GM12878 (cell line): ENCODE data around the gene CACNA2D1. TPM values are rescaled to one million over a fixed set of nuclear protein-coding genes. Genes with fewer than 3 reads are reported as not detected.

Source experiments
- ATAC-seq: fragments of 200-7000 bp; cut with Tn5 transposase; 3 replicates; pipeline ENCODE4 v1.9.1; 2020; ENCODE audit warnings: mild to moderate bottlenecking, moderate library complexity
- BruUV-seq: library from RNA; stranded (reverse); fragments of 400-500 nt; replicated peaks from 2 replicates; lab custom pipeline; 2021; lab: Mats Ljungman, UMichigan
- CTCF ChIA-PET: fragments of 300-600 bp; sonication (Branson Sonifier 250); formaldehyde crosslinking; extraction: SDS; loops from one replicate; lab custom pipeline; 2021; ENCODE audit warnings: inconsistent platforms; lab: Yijun Ruan, JAX
- POLR2A ChIA-PET: fragments of 350-600 bp; formaldehyde crosslinking; extraction: SDS; loops from one replicate; lab custom pipeline; 2021; ENCODE audit warnings: inconsistent platforms; lab: Charles Lee
- RAD21 ChIA-PET: fragments of 300-600 bp; sonication (Branson Sonifier 250); formaldehyde crosslinking; loops from one replicate; lab custom pipeline; 2023; ENCODE audit warnings: antibody characterized with exemption; ENCODE audit not compliant: unreplicated experiment; lab: Charles Lee
- SMC1A ChIA-PET: fragments of 300-600 bp; sonication (Branson Sonifier 250); formaldehyde crosslinking; loops from one replicate; lab custom pipeline; 2023; ENCODE audit not compliant: unreplicated experiment, uncharacterized antibody; lab: Charles Lee
- DNase-seq: peaks from one replicate; pipeline ENCODE4 v3.0.0-alpha.2; 2011; ENCODE audit warnings: low read depth, low spot score
- FAIRE-seq: peaks from 3 replicates; lab custom pipeline; 2011; peaks lifted over from hg19 to GRCh38; lab: Jason Lieb, UNC
- H2AFZ ChIP-seq: 2 replicates; pipeline ENCODE4 v1.6.0; 2011; ENCODE audit warnings: low read depth, low read length, control low read depth; ENCODE audit not compliant: control insufficient read depth
- H3K27ac ChIP-seq: 2 replicates; pipeline ENCODE4 v1.5.1; 2011; ENCODE audit warnings: control low read depth; ENCODE audit not compliant: control insufficient read depth, insufficient read depth
- H3K27me3 ChIP-seq, 2 experiments: replicated peaks in 1 of 2; 2 replicates each; pipeline versions ENCODE4 v1.6.0 to v1.6.1; 2011; ENCODE audit warnings: low read length in 1 of 2; ENCODE audit not compliant: control insufficient read depth in 2 of 2, insufficient read depth in 2 of 2
- H3K36me3 ChIP-seq, 2 experiments: 2 replicates each; pipeline ENCODE4 v1.5.1; 2011; ENCODE audit warnings: low read length in 1 of 2; ENCODE audit not compliant: control insufficient read depth in 2 of 2, insufficient read depth in 2 of 2
- H3K4me1 ChIP-seq: 2 replicates; pipeline ENCODE4 v1.6.1; 2011; ENCODE audit warnings: mild to moderate bottlenecking, low read length, moderate library complexity, mixed read lengths; ENCODE audit not compliant: control insufficient read depth, insufficient read depth
- H3K4me2 ChIP-seq: 2 replicates; pipeline ENCODE4 v1.6.0; 2011; ENCODE audit warnings: control low read depth; ENCODE audit not compliant: control insufficient read depth, insufficient read depth
- H3K4me3 ChIP-seq: fragments of 200-600 bp; sonication (generic); 2 replicates; pipeline ENCODE4 v1.5.1; 2016
- H3K79me2 ChIP-seq: 2 replicates; pipeline ENCODE4 v1.6.0; 2011; ENCODE audit warnings: low read length; ENCODE audit not compliant: control insufficient read depth, insufficient read depth
- H3K9ac ChIP-seq: 2 replicates; pipeline ENCODE4 v1.8.0; 2011; ENCODE audit warnings: low read length, control low read depth, mixed read lengths; ENCODE audit not compliant: control insufficient read depth, insufficient read depth
- H3K9me3 ChIP-seq: replicated peaks from 3 replicates; pipeline ENCODE4 v1.5.1; 2011; ENCODE audit warnings: mild to moderate bottlenecking, low read length; ENCODE audit not compliant: control insufficient read depth, insufficient read depth
- H4K20me1 ChIP-seq: 2 replicates; pipeline ENCODE4 v1.6.0; 2011; ENCODE audit not compliant: control insufficient read depth, insufficient read depth
- CBFB ChIP-seq: IDR thresholded peaks from 2 replicates; pipeline ENCODE4 v1.6.1; 2016; ENCODE audit warnings: antibody characterized with exemption, low read depth
- DPF2 ChIP-seq: fragments of 450-650 bp; IDR thresholded peaks from 2 replicates; pipeline ENCODE4 v1.6.1; 2017; ENCODE audit warnings: mild to moderate bottlenecking
- ESRRA ChIP-seq: IDR thresholded peaks from 2 replicates; pipeline ENCODE4 v1.6.1; 2012; ENCODE audit warnings: mild to moderate bottlenecking, low read length, improper control_type of control experiment
- FOXM1 ChIP-seq: IDR thresholded peaks from 2 replicates; pipeline ENCODE4 v1.6.1; 2012; ENCODE audit warnings: low read depth, mild to moderate bottlenecking, inconsistent platforms, low read length, moderate library complexity
- IKZF1 ChIP-seq: fragments of 450-650 bp; conservative IDR thresholded peaks from 2 replicates; pipeline ENCODE4 v1.6.1; 2017; ENCODE audit warnings: antibody characterized with exemption, mild to moderate bottlenecking
- JUNB ChIP-seq: IDR thresholded peaks from 2 replicates; pipeline ENCODE4 v1.6.1; 2016; ENCODE audit warnings: antibody characterized with exemption, mild to moderate bottlenecking
- KLF5 ChIP-seq: fragments of 450-650 bp; IDR thresholded peaks from 2 replicates; pipeline ENCODE4 v1.6.1; 2014; ENCODE audit warnings: mild to moderate bottlenecking; ENCODE audit not compliant: partially characterized antibody
- MTA2 ChIP-seq: fragments of 450-650 bp; IDR thresholded peaks from 2 replicates; pipeline ENCODE4 v1.6.1; 2016; ENCODE audit warnings: low read depth, mild to moderate bottlenecking, moderate library complexity
- MTA3 ChIP-seq: IDR thresholded peaks from 2 replicates; pipeline ENCODE4 v1.6.1; 2012; ENCODE audit warnings: low read length, inconsistent platforms, borderline replicate concordance
- POLR2A ChIP-seq: IDR thresholded peaks from 2 replicates; pipeline ENCODE4 v1.6.1; 2011; ENCODE audit warnings: low read depth, mild to moderate bottlenecking, low read length
- RAD21 ChIP-seq: IDR thresholded peaks from 2 replicates; pipeline ENCODE4 v1.6.1; 2011; ENCODE audit warnings: mild to moderate bottlenecking, low read depth, low read length, moderate library complexity; ENCODE audit not compliant: insufficient read depth
- RAD51 ChIP-seq: fragments of 450-650 bp; IDR thresholded peaks from 2 replicates; pipeline ENCODE4 v1.6.1; 2016; ENCODE audit warnings: moderate library complexity, mild to moderate bottlenecking, inconsistent platforms
- SRF ChIP-seq, 2 experiments: IDR thresholded peaks; 2 replicates each; pipeline ENCODE4 v1.6.1; 2011; ENCODE audit warnings: low read depth in 2 of 2, low read length in 2 of 2, mild to moderate bottlenecking in 1 of 2, moderate library complexity in 1 of 2
- TARDBP ChIP-seq: IDR thresholded peaks from 2 replicates; pipeline ENCODE4 v1.6.1; 2016; ENCODE audit warnings: borderline replicate concordance
- ZSCAN29 ChIP-seq: fragments of 450-650 bp; IDR thresholded peaks from 2 replicates; pipeline ENCODE4 v1.6.1; 2017; ENCODE audit warnings: mild to moderate bottlenecking, moderate library complexity
- WGBS: methylation state at CpG from one replicate; pipeline ENCODE4 v1.1.6; 2016; ENCODE audit warnings: low lambda C conversion rate; ENCODE audit not compliant: insufficient replicate concordance, insufficient coverage; ENCODE audit errors: missing lambda C conversion rate; 5-methylcytosine and 5-hydroxymethylcytosine counted together
- in situ Hi-C: fragments of 300-500 bp; cut with MboI; formaldehyde crosslinking; loops from 9 replicates; pipeline ENCODE4 v1.14.3; 2018; ENCODE audit warnings: mixed read lengths
- intact Hi-C: fragments of 100-400 bp; cut with micrococcal nuclease; formaldehyde crosslinking; loops from one replicate; pipeline ENCODE4 v1.14.2; 2022; ENCODE audit not compliant: unreplicated experiment
- polyA plus RNA-seq, 11 experiments: library from polyadenylated mRNA; depleted of rRNA in 4 of 11; unstranded in 6 of 11; stranded (reverse) in 5 of 11; fragments of >200 nt; fragmentation: Nextera tagmentation in 4 of 11; fragmentation: Illumina TruSeq in 1 of 11; extraction: Ambion mirVana in 4 of 11; extraction: Trizol in 1 of 11; gene quantifications; 1 replicate in 1 of 11; 2 replicates in 10 of 11; pipeline versions ENCODE4 v1.2.1 to v1.2.3, GENCODE V29; 2011 to 2016; ENCODE audit warnings: inconsistent platforms in 2 of 11, missing spikeins in 2 of 11, low read depth in 1 of 11
- total RNA-seq, 4 experiments: library from RNA; depleted of rRNA in 3 of 4; stranded (reverse); fragments of >200 nt in 3 of 4; fragmentation: Illumina TruSeq in 1 of 4; extraction: Trizol in 1 of 4; gene quantifications; 2 replicates each; pipeline versions ENCODE4 v1.2.1 to v1.2.3, GENCODE V29; 2013 to 2021
- TF ChIP-seq, protein P1 (sequence below): fragments of 450-650 bp; IDR thresholded peaks from 2 replicates; pipeline ENCODE4 v1.6.1; 2017; ENCODE audit warnings: borderline replicate concordance
- TF ChIP-seq, protein P2 (sequence below): fragments of 450-650 bp; conservative IDR thresholded peaks from 2 replicates; pipeline ENCODE4 v1.6.1; 2017; ENCODE audit warnings: mild to moderate bottlenecking, moderate library complexity
- TF ChIP-seq, protein P3 (sequence below): fragments of 450-650 bp; IDR thresholded peaks from 2 replicates; pipeline ENCODE4 v1.6.1; 2016; ENCODE audit warnings: mild to moderate bottlenecking
- TF ChIP-seq, protein P4 (sequence below): fragments of 450-650 bp; IDR thresholded peaks from 2 replicates; pipeline ENCODE4 v1.6.1; 2017; ENCODE audit warnings: low read depth, mild to moderate bottlenecking, moderate library complexity

Gene CACNA2D1
- total and polyA plus RNA-seq, 10 of the 15 experiments (the other 5 are each of a cell fraction or from before 2014, with no cell fraction given) = 0.14 to 14.8 (median 0.97) TPM

DNA sequence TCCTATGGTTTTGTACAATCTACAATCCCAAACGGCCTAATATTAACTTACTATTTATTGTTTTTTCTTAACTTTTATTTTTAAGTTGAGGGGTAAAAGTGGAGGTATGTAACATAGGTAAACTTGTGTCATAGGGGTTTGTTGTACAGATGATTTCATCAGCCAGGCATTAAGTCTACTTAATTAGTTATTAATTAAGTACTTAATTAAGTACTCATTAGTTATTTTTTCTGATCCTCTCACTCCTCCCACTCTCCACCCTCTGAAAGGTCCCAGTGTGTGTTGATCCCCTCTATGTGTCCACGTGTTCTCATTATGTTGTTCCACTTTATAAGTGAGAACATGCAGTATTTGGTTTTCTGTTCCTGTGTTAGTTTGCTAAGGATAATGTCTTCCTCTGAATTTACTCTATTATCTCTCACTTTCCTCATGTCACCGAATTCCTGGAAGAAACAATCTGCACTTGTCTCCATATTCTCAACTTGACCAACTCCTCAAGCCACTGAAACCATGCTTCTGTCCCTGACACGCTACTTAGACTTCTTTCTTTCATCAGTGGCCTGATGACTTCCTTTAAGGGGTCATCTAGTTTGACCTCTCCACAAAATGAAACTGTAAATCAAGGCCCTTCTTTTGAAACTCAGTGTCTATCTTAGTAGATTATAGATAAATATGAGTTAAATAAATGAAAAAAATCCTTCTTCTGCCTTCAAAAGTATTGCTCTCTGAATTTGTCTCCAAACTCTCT lies 9.1 kb downstream of the CACNA2D1 start:
- ChIA-PET POLR2A (interaction anchor here (0.9 to 1.1 kb wide), 3 partner anchors 39 to 49 kb away, joined by 3 read pairs; no protein-coding TSS in a partner anchor), RAD21 (interaction anchor here (1.0 to 1.2 kb wide), 2 partner anchors 47 to 49 kb away, joined by 3 to 5 read pairs; no protein-coding TSS in a partner anchor), SMC1A (interaction anchor here (0.9 to 1.2 kb wide), 3 partner anchors 11 to 197 kb away, joined by 3 to 5 read pairs (median 4); no protein-coding TSS in a partner anchor), CTCF (no interaction called here)
- no peaks in the 10 kb centered on the region for H3K9me3 ChIP-seq
- H3K9ac ChIP-seq = no peak overlapping the region
- no peaks in the 10 kb centered on the region for H3K79me2 ChIP-seq
- ATAC-seq = peak; percentile 38
- no peak overlapping the region for H3K4me3 ChIP-seq
- in situ Hi-C loops = no loop called here
- no peaks in the 10 kb centered on the region for H3K27me3 ChIP-seq
- FAIRE-seq = no peak
- H3K27ac ChIP-seq = no peak overlapping the region
- no peaks in the 10 kb centered on the region for H3K4me1 ChIP-seq
- WGBS = 9% methylated on average over 4 of the region's 4 CpGs
- no peak for DNase-seq
- H3K36me3 ChIP-seq = no peaks in the 10 kb centered on the region
- no TSS peak for BruUV-seq
- H3K4me2 ChIP-seq = no peak overlapping the region
- intact Hi-C loops = no loop called here
- H2AFZ ChIP-seq = no peak overlapping the region
- H4K20me1 ChIP-seq = no peaks in the 10 kb centered on the region
- TF ChIP-seq FOXM1 (no peak), DPF2 (peak; percentile 53; the same call in 1 of the 2 replicates), IKZF1 (peak; percentile 87), KLF5 (no peak), MTA3 (no peak), MTA2 (peak; percentile 80), CBFB (no peak), TARDBP (no peak), RAD21 (no peak), SRF (IDR thresholded peaks at IDR 0.05; ENCODE audit: low read depth in 2 of 2, low read length in 2 of 2) (no peak), RAD51 (peak; percentile 67), POLR2A (no peak), JUNB (no peak), ESRRA (no peak), ZSCAN29 (no peak)
- TF ChIP-seq, protein P1, sequence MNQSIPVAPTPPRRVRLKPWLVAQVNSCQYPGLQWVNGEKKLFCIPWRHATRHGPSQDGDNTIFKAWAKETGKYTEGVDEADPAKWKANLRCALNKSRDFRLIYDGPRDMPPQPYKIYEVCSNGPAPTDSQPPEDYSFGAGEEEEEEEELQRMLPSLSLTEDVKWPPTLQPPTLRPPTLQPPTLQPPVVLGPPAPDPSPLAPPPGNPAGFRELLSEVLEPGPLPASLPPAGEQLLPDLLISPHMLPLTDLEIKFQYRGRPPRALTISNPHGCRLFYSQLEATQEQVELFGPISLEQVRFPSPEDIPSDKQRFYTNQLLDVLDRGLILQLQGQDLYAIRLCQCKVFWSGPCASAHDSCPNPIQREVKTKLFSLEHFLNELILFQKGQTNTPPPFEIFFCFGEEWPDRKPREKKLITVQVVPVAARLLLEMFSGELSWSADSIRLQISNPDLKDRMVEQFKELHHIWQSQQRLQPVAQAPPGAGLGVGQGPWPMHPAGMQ = no peak
- TF ChIP-seq, protein P2, sequence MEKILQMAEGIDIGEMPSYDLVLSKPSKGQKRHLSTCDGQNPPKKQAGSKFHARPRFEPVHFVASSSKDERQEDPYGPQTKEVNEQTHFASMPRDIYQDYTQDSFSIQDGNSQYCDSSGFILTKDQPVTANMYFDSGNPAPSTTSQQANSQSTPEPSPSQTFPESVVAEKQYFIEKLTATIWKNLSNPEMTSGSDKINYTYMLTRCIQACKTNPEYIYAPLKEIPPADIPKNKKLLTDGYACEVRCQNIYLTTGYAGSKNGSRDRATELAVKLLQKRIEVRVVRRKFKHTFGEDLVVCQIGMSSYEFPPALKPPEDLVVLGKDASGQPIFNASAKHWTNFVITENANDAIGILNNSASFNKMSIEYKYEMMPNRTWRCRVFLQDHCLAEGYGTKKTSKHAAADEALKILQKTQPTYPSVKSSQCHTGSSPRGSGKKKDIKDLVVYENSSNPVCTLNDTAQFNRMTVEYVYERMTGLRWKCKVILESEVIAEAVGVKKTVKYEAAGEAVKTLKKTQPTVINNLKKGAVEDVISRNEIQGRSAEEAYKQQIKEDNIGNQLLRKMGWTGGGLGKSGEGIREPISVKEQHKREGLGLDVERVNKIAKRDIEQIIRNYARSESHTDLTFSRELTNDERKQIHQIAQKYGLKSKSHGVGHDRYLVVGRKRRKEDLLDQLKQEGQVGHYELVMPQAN = no peak
- TF ChIP-seq, protein P3, sequence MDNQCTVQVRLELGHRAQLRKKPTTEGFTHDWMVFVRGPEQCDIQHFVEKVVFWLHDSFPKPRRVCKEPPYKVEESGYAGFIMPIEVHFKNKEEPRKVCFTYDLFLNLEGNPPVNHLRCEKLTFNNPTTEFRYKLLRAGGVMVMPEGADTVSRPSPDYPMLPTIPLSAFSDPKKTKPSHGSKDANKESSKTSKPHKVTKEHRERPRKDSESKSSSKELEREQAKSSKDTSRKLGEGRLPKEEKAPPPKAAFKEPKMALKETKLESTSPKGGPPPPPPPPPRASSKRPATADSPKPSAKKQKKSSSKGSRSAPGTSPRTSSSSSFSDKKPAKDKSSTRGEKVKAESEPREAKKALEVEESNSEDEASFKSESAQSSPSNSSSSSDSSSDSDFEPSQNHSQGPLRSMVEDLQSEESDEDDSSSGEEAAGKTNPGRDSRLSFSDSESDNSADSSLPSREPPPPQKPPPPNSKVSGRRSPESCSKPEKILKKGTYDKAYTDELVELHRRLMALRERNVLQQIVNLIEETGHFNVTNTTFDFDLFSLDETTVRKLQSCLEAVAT = no peak
- TF ChIP-seq, protein P4, sequence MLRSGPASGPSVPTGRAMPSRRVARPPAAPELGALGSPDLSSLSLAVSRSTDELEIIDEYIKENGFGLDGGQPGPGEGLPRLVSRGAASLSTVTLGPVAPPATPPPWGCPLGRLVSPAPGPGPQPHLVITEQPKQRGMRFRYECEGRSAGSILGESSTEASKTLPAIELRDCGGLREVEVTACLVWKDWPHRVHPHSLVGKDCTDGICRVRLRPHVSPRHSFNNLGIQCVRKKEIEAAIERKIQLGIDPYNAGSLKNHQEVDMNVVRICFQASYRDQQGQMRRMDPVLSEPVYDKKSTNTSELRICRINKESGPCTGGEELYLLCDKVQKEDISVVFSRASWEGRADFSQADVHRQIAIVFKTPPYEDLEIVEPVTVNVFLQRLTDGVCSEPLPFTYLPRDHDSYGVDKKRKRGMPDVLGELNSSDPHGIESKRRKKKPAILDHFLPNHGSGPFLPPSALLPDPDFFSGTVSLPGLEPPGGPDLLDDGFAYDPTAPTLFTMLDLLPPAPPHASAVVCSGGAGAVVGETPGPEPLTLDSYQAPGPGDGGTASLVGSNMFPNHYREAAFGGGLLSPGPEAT = peak; percentile 42; the same call in 1 of the 2 replicates
